HepG2 (cell line): Measurements from ENCODE around the gene CASP5. TPM values are rescaled to one million over a fixed set of nuclear protein-coding genes. Genes with fewer than 3 reads are reported as not detected.
"Not testable (repeated sequence)": the region's sequence is repeated elsewhere in the genome, so short reads cannot be mapped to it uniquely, and the experiment has no call there.

Source experiments
- ATAC-seq: fragments of 200-7000 bp; cut with Tn5 transposase; 3 replicates; pipeline ENCODE4 v1.9.1; 2020; ENCODE audit warnings: mild to moderate bottlenecking, moderate library complexity
- BruUV-seq: library from RNA; stranded (reverse); fragments of 400-500 nt; replicated peaks from 2 replicates; lab custom pipeline; 2021; lab: Mats Ljungman, UMichigan
- CTCF ChIA-PET: fragments of 300-600 bp; formaldehyde crosslinking; extraction: SDS; loops from one replicate; lab custom pipeline; 2021; ENCODE audit warnings: low total read pairs, inconsistent platforms, low intra/inter-chr PET ratio; lab: Yijun Ruan, JAX
- POLR2A ChIA-PET: fragments of 350-600 bp; sonication (Branson Sonifier 250); formaldehyde crosslinking; loops from one replicate; lab custom pipeline; 2020; ENCODE audit warnings: antibody characterized with exemption, inconsistent platforms; lab: Yijun Ruan, JAX
- DNase-seq: peaks from one replicate; pipeline ENCODE4 v3.0.0-alpha.2; 2015; ENCODE audit warnings: low spot score
- FAIRE-seq: peaks from 3 replicates; lab custom pipeline; 2011; peaks lifted over from hg19 to GRCh38; lab: Jason Lieb, UNC
- H2AFZ ChIP-seq: one replicate; pipeline ENCODE4 v1.6.1; 2011; ENCODE audit warnings: low read length, inconsistent platforms
- H3K27ac ChIP-seq: fragments of 300-600 bp; 3 replicates; pipeline ENCODE4 v1.8.0; 2011; ENCODE audit warnings: mixed run types, mild to moderate bottlenecking, mixed read lengths, low read length, inconsistent platforms; ENCODE audit not compliant: insufficient read depth; ENCODE audit errors: extremely low read length
- H3K27me3 ChIP-seq, 2 experiments: fragments of 200-600 bp in 1 of 2; 2 replicates in 1 of 2; 3 replicates in 1 of 2; pipeline versions ENCODE4 v1.6.0 to v1.8.0; 2011; ENCODE audit warnings: low read length in 2 of 2, mild to moderate bottlenecking in 2 of 2, moderate library complexity in 2 of 2, inconsistent platforms in 1 of 2; ENCODE audit not compliant: insufficient read depth in 2 of 2, control insufficient read depth in 1 of 2
- H3K36me3 ChIP-seq, 2 experiments: fragments of 200-600 bp in 1 of 2; replicated peaks in 1 of 2; 2 replicates in 1 of 2; 3 replicates in 1 of 2; pipeline versions ENCODE4 v1.5.1 to v1.8.0; 2011; ENCODE audit warnings: low read length in 2 of 2, inconsistent platforms in 1 of 2; ENCODE audit not compliant: insufficient read depth in 2 of 2, control insufficient read depth in 1 of 2
- H3K4me1 ChIP-seq: 2 replicates; pipeline ENCODE4 v1.5.1; 2012; ENCODE audit warnings: low read length, inconsistent platforms; ENCODE audit not compliant: insufficient read depth
- H3K4me2 ChIP-seq: 2 replicates; pipeline ENCODE4 v1.6.0; 2011; ENCODE audit warnings: low read depth, low read length, inconsistent platforms
- H3K4me3 ChIP-seq, 3 experiments: fragments of 200-600 bp in 1 of 3; sonication (generic), shearing (Covaris generic) in 1 of 3; replicated peaks in 1 of 3; 2 replicates each; pipeline ENCODE4 v1.5.1; 2011 to 2016; ENCODE audit warnings: low read length in 3 of 3, inconsistent platforms in 2 of 3, low read depth in 2 of 3, mild to moderate bottlenecking in 2 of 3, control low read depth in 1 of 3, mixed read lengths in 1 of 3; ENCODE audit not compliant: insufficient read depth in 1 of 3
- H3K79me2 ChIP-seq: one replicate; pipeline ENCODE4 v1.6.1; 2011; ENCODE audit warnings: low read length, inconsistent platforms; ENCODE audit not compliant: insufficient read depth
- H3K9ac ChIP-seq: 2 replicates; pipeline ENCODE4 v1.6.0; 2011; ENCODE audit warnings: mild to moderate bottlenecking, low read depth, low read length, inconsistent platforms; ENCODE audit not compliant: insufficient read depth
- H3K9me3 ChIP-seq: 2 replicates; pipeline ENCODE4 v1.5.1; 2012; ENCODE audit warnings: mild to moderate bottlenecking, low read length
- H4K20me1 ChIP-seq: 2 replicates; pipeline ENCODE4 v1.6.0; 2011; ENCODE audit warnings: inconsistent platforms, mild to moderate bottlenecking, low read length, moderate library complexity; ENCODE audit not compliant: insufficient read depth
- WGBS: methylation state at CpG from one replicate; pipeline ENCODE4 v1.1.6; 2017; ENCODE audit warnings: low lambda C conversion rate; 5-methylcytosine and 5-hydroxymethylcytosine counted together
- in situ Hi-C: cut with HindIII; loops from 2 replicates; pipeline ENCODE4 v1.10.0; 2017; ENCODE audit warnings: low pct_unique_long_range_greater_than_20kb; ENCODE audit not compliant: extremely low pct_ligation_motif_present
- intact Hi-C: fragments of 100-400 bp; cut with micrococcal nuclease; formaldehyde crosslinking; loops from one replicate; pipeline ENCODE4 v1.10.0; 2022; ENCODE audit not compliant: unreplicated experiment
- polyA plus RNA-seq, 8 experiments: library from polyadenylated mRNA; depleted of rRNA in 3 of 8; stranded (reverse) in 7 of 8; unstranded in 1 of 8; fragments of >200 nt; fragmentation: Illumina TruSeq in 4 of 8; extraction: Trizol in 4 of 8; gene quantifications; 2 replicates each; pipeline versions ENCODE4 v1.2.1 to v1.2.3, GENCODE V29; 2011 to 2016; ENCODE audit warnings: low read depth in 4 of 8, missing spikeins in 1 of 8, mixed read lengths in 1 of 8; ENCODE audit not compliant: insufficient read depth in 1 of 8
- total RNA-seq, 5 experiments: library from RNA; depleted of rRNA; stranded (reverse); fragments of >200 nt; fragmentation: Illumina TruSeq; extraction: Trizol; gene quantifications; 2 replicates each; pipeline ENCODE4 v1.2.3, GENCODE V29; 2016; ENCODE audit warnings: low read depth in 1 of 5

CASP5 gene
- total and polyA plus RNA-seq, 2 of the 13 experiments (the other 11 are each of a cell fraction or from before 2014, with no cell fraction given), result not detected

DNA sequence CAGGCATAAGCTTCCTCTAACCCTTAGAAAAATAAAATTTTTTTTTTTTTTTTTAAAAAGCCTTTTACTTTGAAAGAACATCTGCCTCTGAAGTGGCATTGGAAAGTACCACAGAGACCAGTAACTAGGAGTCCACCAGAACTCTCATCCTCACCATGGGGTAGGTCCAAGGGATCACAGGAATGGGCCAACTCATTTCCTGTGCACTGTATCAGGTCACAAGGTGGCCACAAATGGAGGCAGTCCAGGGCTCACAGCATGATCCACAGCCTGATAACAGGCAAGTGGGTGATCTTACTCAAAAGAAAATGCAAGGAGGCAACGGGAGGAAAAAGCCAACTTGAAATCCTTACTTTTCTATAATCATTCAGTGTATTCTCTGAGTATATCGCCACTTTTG lies 46.8 kb upstream of the CASP5 start:
- H3K27ac ChIP-seq, H3K4me3 ChIP-seq, H3K36me3 ChIP-seq, in situ Hi-C loops, BruUV-seq, H3K4me1 ChIP-seq, intact Hi-C loops, H3K9me3 ChIP-seq, FAIRE-seq, H2AFZ ChIP-seq, H3K9ac ChIP-seq, DNase-seq, H3K4me2 ChIP-seq, CTCF ChIA-PET, H4K20me1 ChIP-seq, POLR2A ChIA-PET, H3K79me2 ChIP-seq, ATAC-seq, H3K27me3 ChIP-seq: not testable (repeated sequence)
- 65% methylated on average over 2 of the region's 2 CpGs for WGBS

DNA sequence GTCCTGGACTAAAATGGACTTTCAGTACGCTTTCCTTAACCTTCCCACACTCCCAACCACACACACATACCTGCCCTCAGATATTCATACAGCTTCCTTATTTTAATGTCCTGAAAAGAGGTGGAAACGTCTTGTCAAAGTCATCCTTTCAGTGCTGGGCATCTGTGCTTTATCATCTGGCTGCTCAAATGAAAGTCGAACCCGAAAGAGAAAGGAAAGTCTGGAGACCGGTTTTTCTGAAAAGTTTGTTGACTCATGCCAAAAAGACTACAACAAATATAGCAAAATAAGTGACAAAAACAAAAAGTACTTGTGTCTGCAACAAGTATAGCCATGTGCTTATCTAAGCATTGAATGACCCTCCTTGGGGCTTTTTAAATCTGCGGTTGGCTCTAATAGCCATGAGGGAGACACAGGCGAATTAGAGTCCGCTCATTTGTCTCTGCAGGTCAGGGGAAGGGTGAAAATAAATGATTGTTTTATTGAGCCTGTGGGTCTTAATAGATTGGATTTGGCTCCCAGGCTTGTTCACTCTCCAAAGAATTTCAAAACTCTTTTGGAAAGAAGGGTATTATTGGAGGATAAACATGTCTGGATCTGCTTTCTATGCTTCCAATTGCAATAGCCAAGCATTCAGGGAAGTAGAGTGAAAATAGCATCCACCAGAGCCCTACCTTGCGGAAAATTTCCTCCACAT lies 40.4 kb upstream of the CASP5 start:
- intact Hi-C loops, in situ Hi-C loops, H3K4me1 ChIP-seq, H3K4me2 ChIP-seq, H3K36me3 ChIP-seq, DNase-seq, H3K4me3 ChIP-seq, CTCF ChIA-PET, H4K20me1 ChIP-seq, FAIRE-seq, H3K9ac ChIP-seq, H2AFZ ChIP-seq, H3K79me2 ChIP-seq, BruUV-seq, H3K27ac ChIP-seq, H3K27me3 ChIP-seq, POLR2A ChIA-PET, H3K9me3 ChIP-seq, ATAC-seq: not testable (repeated sequence)
- WGBS, result 61% methylated on average over 9 of the region's 9 CpGs
